GM12878 (cell line): ENCODE data around the gene GRM5. TPM values are rescaled to one million over a fixed set of nuclear protein-coding genes. Genes with fewer than 3 reads are reported as not detected.
A peak's percentile ranks its signal among the peaks of the same experiment; 100 is the strongest.
"Not testable (repeated sequence)": the region's sequence is repeated elsewhere in the genome, so short reads cannot be mapped to it uniquely, and the experiment has no call there.

Source experiments
- ATAC-seq: fragments of 200-7000 bp; cut with Tn5 transposase; 3 replicates; pipeline ENCODE4 v1.9.1; 2020; ENCODE audit warnings: mild to moderate bottlenecking, moderate library complexity
- BruUV-seq: library from RNA; stranded (reverse); fragments of 400-500 nt; replicated peaks from 2 replicates; lab custom pipeline; 2021; lab: Mats Ljungman, UMichigan
- CTCF ChIA-PET: fragments of 300-600 bp; sonication (Branson Sonifier 250); formaldehyde crosslinking; extraction: SDS; loops from one replicate; lab custom pipeline; 2021; ENCODE audit warnings: inconsistent platforms; lab: Yijun Ruan, JAX
- POLR2A ChIA-PET: fragments of 350-600 bp; formaldehyde crosslinking; extraction: SDS; loops from one replicate; lab custom pipeline; 2021; ENCODE audit warnings: inconsistent platforms; lab: Charles Lee
- RAD21 ChIA-PET: fragments of 300-600 bp; sonication (Branson Sonifier 250); formaldehyde crosslinking; loops from one replicate; lab custom pipeline; 2023; ENCODE audit warnings: antibody characterized with exemption; ENCODE audit not compliant: unreplicated experiment; lab: Charles Lee
- SMC1A ChIA-PET: fragments of 300-600 bp; sonication (Branson Sonifier 250); formaldehyde crosslinking; loops from one replicate; lab custom pipeline; 2023; ENCODE audit not compliant: unreplicated experiment, uncharacterized antibody; lab: Charles Lee
- DNase-seq: peaks from one replicate; pipeline ENCODE4 v3.0.0-alpha.2; 2011; ENCODE audit warnings: low read depth, low spot score
- FAIRE-seq: peaks from 3 replicates; lab custom pipeline; 2011; peaks lifted over from hg19 to GRCh38; lab: Jason Lieb, UNC
- H2AFZ ChIP-seq: 2 replicates; pipeline ENCODE4 v1.6.0; 2011; ENCODE audit warnings: low read depth, low read length, control low read depth; ENCODE audit not compliant: control insufficient read depth
- H3K27ac ChIP-seq: 2 replicates; pipeline ENCODE4 v1.5.1; 2011; ENCODE audit warnings: control low read depth; ENCODE audit not compliant: control insufficient read depth, insufficient read depth
- H3K27me3 ChIP-seq, 2 experiments: replicated peaks in 1 of 2; 2 replicates each; pipeline versions ENCODE4 v1.6.0 to v1.6.1; 2011; ENCODE audit warnings: low read length in 1 of 2; ENCODE audit not compliant: control insufficient read depth in 2 of 2, insufficient read depth in 2 of 2
- H3K36me3 ChIP-seq, 2 experiments: 2 replicates each; pipeline ENCODE4 v1.5.1; 2011; ENCODE audit warnings: low read length in 1 of 2; ENCODE audit not compliant: control insufficient read depth in 2 of 2, insufficient read depth in 2 of 2
- H3K4me1 ChIP-seq: 2 replicates; pipeline ENCODE4 v1.6.1; 2011; ENCODE audit warnings: mild to moderate bottlenecking, low read length, moderate library complexity, mixed read lengths; ENCODE audit not compliant: control insufficient read depth, insufficient read depth
- H3K4me2 ChIP-seq: 2 replicates; pipeline ENCODE4 v1.6.0; 2011; ENCODE audit warnings: control low read depth; ENCODE audit not compliant: control insufficient read depth, insufficient read depth
- H3K4me3 ChIP-seq: fragments of 200-600 bp; sonication (generic); 2 replicates; pipeline ENCODE4 v1.5.1; 2016
- H3K79me2 ChIP-seq: 2 replicates; pipeline ENCODE4 v1.6.0; 2011; ENCODE audit warnings: low read length; ENCODE audit not compliant: control insufficient read depth, insufficient read depth
- H3K9ac ChIP-seq: 2 replicates; pipeline ENCODE4 v1.8.0; 2011; ENCODE audit warnings: low read length, control low read depth, mixed read lengths; ENCODE audit not compliant: control insufficient read depth, insufficient read depth
- H3K9me3 ChIP-seq: replicated peaks from 3 replicates; pipeline ENCODE4 v1.5.1; 2011; ENCODE audit warnings: mild to moderate bottlenecking, low read length; ENCODE audit not compliant: control insufficient read depth, insufficient read depth
- H4K20me1 ChIP-seq: 2 replicates; pipeline ENCODE4 v1.6.0; 2011; ENCODE audit not compliant: control insufficient read depth, insufficient read depth
- ATF7 ChIP-seq: fragments of 450-650 bp; IDR thresholded peaks from 2 replicates; pipeline ENCODE4 v1.6.1; 2016; ENCODE audit warnings: low read depth, mild to moderate bottlenecking
- NFIC ChIP-seq: IDR thresholded peaks from 2 replicates; pipeline ENCODE4 v1.6.1; 2012; ENCODE audit warnings: low read depth, mild to moderate bottlenecking, inconsistent platforms, low read length, moderate library complexity
- WGBS: methylation state at CpG from one replicate; pipeline ENCODE4 v1.1.6; 2016; ENCODE audit warnings: low lambda C conversion rate; ENCODE audit not compliant: insufficient replicate concordance, insufficient coverage; ENCODE audit errors: missing lambda C conversion rate; 5-methylcytosine and 5-hydroxymethylcytosine counted together
- in situ Hi-C: fragments of 300-500 bp; cut with MboI; formaldehyde crosslinking; loops from 9 replicates; pipeline ENCODE4 v1.14.3; 2018; ENCODE audit warnings: mixed read lengths
- intact Hi-C: fragments of 100-400 bp; cut with micrococcal nuclease; formaldehyde crosslinking; loops from one replicate; pipeline ENCODE4 v1.14.2; 2022; ENCODE audit not compliant: unreplicated experiment
- polyA plus RNA-seq, 11 experiments: library from polyadenylated mRNA; depleted of rRNA in 4 of 11; unstranded in 6 of 11; stranded (reverse) in 5 of 11; fragments of >200 nt; fragmentation: Nextera tagmentation in 4 of 11; fragmentation: Illumina TruSeq in 1 of 11; extraction: Ambion mirVana in 4 of 11; extraction: Trizol in 1 of 11; gene quantifications; 1 replicate in 1 of 11; 2 replicates in 10 of 11; pipeline versions ENCODE4 v1.2.1 to v1.2.3, GENCODE V29; 2011 to 2016; ENCODE audit warnings: inconsistent platforms in 2 of 11, missing spikeins in 2 of 11, low read depth in 1 of 11
- total RNA-seq, 4 experiments: library from RNA; depleted of rRNA in 3 of 4; stranded (reverse); fragments of >200 nt in 3 of 4; fragmentation: Illumina TruSeq in 1 of 4; extraction: Trizol in 1 of 4; gene quantifications; 2 replicates each; pipeline versions ENCODE4 v1.2.1 to v1.2.3, GENCODE V29; 2013 to 2021

Gene GRM5
- total and polyA plus RNA-seq, 10 of the 15 experiments (the other 5 are each of a cell fraction or from before 2014, with no cell fraction given), result not detected

DNA sequence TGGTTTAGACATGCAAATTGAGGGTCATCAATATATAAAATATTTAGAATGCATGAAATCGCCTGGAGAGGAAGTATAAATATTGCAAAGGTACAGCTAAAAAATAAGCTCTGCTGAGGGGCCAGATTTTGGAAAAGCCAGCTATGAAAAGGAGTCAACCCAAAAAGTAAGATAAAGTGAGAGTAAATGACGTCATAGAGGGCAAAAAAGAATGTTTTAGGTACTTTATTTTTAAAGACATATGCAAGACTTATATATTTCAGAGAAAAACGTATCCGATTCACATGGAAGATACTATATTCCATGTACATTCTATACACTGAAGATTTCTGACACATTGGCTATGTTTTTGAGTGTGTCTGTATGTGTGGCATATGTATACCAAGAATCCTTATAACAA is 13.6 kb downstream of the GRM5 start:
- ChIA-PET RAD21 (no interaction called here), CTCF (no interaction called here), SMC1A (no interaction called here), POLR2A (no interaction called here)
- Histone ChIP-seq H3K4me2 (no peak overlapping the region), H3K27me3 (no peaks in the 10 kb centered on the region), H3K36me3 (no peaks in the 10 kb centered on the region), H4K20me1 (no peaks in the 10 kb centered on the region), H3K9ac (no peak overlapping the region), H3K9me3 (no peaks in the 10 kb centered on the region), H3K79me2 (no peaks in the 10 kb centered on the region), H3K27ac (no peak overlapping the region), H2AFZ (no peak overlapping the region), H3K4me1 (no peaks in the 10 kb centered on the region), H3K4me3 (no peak overlapping the region)
- no TSS peak for BruUV-seq
- in situ Hi-C loops, result no loop called here
- WGBS, result 33% methylated on average over 4 of the region's 4 CpGs
- intact Hi-C loops, result no loop called here
- no peak for DNase-seq
- TF ChIP-seq ATF7 (0 out of 2 replicates have a peak, but pooled peaks have one; percentile 13), NFIC (no peak)
- ATAC-seq, result no peak
- FAIRE-seq, result no peak

DNA sequence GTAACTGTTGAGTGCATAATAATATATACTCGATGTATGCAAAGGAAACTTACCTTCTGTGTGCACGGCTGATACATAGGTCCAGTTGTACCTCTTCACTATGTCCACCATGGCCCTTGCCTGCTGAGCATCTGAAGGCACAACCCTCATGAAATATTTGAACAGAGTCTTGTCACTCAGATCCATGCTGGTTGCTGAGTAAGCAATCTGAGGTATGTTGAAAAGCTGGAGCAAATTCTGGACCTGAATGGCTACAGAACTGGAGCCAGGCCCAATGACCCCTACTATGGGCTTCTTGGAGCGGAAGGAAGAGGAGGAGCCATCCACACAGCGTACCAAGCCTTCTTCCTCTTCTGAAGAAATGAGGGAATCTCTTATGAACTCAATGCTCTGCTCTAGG is 18.6 kb downstream of the GRM5 start:
- CTCF ChIA-PET, in situ Hi-C loops, H3K79me2 ChIP-seq, POLR2A ChIA-PET, FAIRE-seq, H4K20me1 ChIP-seq, intact Hi-C loops, H2AFZ ChIP-seq, H3K4me3 ChIP-seq, H3K27ac ChIP-seq, RAD21 ChIA-PET, H3K27me3 ChIP-seq, SMC1A ChIA-PET, ATAC-seq, DNase-seq, H3K9ac ChIP-seq, H3K36me3 ChIP-seq, H3K9me3 ChIP-seq, H3K4me2 ChIP-seq, H3K4me1 ChIP-seq, BruUV-seq: not testable (repeated sequence)
- whole genome bisulfite sequencing, result 0% methylated on average over 4 of the region's 4 CpGs

GRCh38 chr11:89043861-89044588 is 21.8 kb downstream of the GRM5 start:
- CTCF ChIA-PET, FAIRE-seq, H3K9me3 ChIP-seq, H3K79me2 ChIP-seq, DNase-seq, POLR2A ChIA-PET, intact Hi-C loops, H2AFZ ChIP-seq, SMC1A ChIA-PET, H3K9ac ChIP-seq, H3K4me3 ChIP-seq, H3K36me3 ChIP-seq, H3K27ac ChIP-seq, RAD21 ChIA-PET, BruUV-seq, H3K4me2 ChIP-seq, in situ Hi-C loops, H3K4me1 ChIP-seq, ATAC-seq, H4K20me1 ChIP-seq, H3K27me3 ChIP-seq: not testable (repeated sequence)
- 2% methylated on average over 6 of the region's 6 CpGs for WGBS

- POLR2A ChIA-PET, H3K4me3 ChIP-seq, intact Hi-C loops, SMC1A ChIA-PET, DNase-seq, H3K27me3 ChIP-seq, H3K4me1 ChIP-seq, H3K27ac ChIP-seq, ATAC-seq, H3K9ac ChIP-seq, H3K9me3 ChIP-seq, RAD21 ChIA-PET, in situ Hi-C loops, FAIRE-seq, H4K20me1 ChIP-seq, H3K79me2 ChIP-seq, BruUV-seq, H2AFZ ChIP-seq, H3K36me3 ChIP-seq, CTCF ChIA-PET, H3K4me2 ChIP-seq: not testable (repeated sequence)
- 19% methylated on average over 2 of the region's 2 CpGs for WGBS
These were observed 36.1 kb downstream of the GRM5 start for GRCh38 chr11:89029671-89030070.
